GM19023 (cell line): ENCODE measurements around the gene DNAH8.
"Not testable (repeated sequence)": the region's sequence is repeated elsewhere in the genome, so short reads cannot be mapped to it uniquely, and the experiment has no call there.

ENCODE experiments used
- ATAC-seq: cut with Tn5 transposase; IDR thresholded peaks from one replicate; pipeline ENCODE4 v1.9.1; 2021; ENCODE audit warnings: mild to moderate bottlenecking, moderate library complexity; ENCODE audit not compliant: unreplicated experiment

DNAH8 gene

GRCh38 chr6:38827024-38827423 lies 111.9 kb downstream of the DNAH8 start:
- no peak for ATAC-seq

GRCh38 chr6:38831865-38832264 lies 116.8 kb downstream of the DNAH8 start:
- no peak for ATAC-seq

- ATAC-seq: no peak
Observed at GRCh38 chr6:38833320-38833719, 118.2 kb downstream of the DNAH8 start.

- no peak for ATAC-seq
Observed at GRCh38 chr6:38836585-38836984, 121.5 kb downstream of the DNAH8 start.

GRCh38 chr6:38837101-38837500 lies 122.0 kb downstream of the DNAH8 start:
- no peak for ATAC-seq

- ATAC-seq: no peak
Observed at GRCh38 chr6:38843798-38844197, 128.7 kb downstream of the DNAH8 start.

- ATAC-seq: no peak
Observed at GRCh38 chr6:38845931-38846330, 130.8 kb downstream of the DNAH8 start.

- ATAC-seq: no peak
Observed at GRCh38 chr6:38846361-38846760, 131.2 kb downstream of the DNAH8 start.

- no peak for ATAC-seq
Observed at GRCh38 chr6:38846844-38847243, 131.7 kb downstream of the DNAH8 start.

GRCh38 chr6:38847497-38847896 lies 132.4 kb downstream of the DNAH8 start:
- ATAC-seq: no peak

GRCh38 chr6:38848760-38849159 lies 133.6 kb downstream of the DNAH8 start:
- ATAC-seq: no peak

GRCh38 chr6:38852215-38852614 lies 137.1 kb downstream of the DNAH8 start:
- no peak for ATAC-seq

GRCh38 chr6:38853236-38853635 lies 138.1 kb downstream of the DNAH8 start:
- ATAC-seq: no peak

GRCh38 chr6:38856492-38856891 lies 141.4 kb downstream of the DNAH8 start:
- ATAC-seq: no peak

- ATAC-seq: no peak
Observed at GRCh38 chr6:38857815-38858214, 142.7 kb downstream of the DNAH8 start.

GRCh38 chr6:38860041-38860440 lies 144.9 kb downstream of the DNAH8 start:
- no peak for ATAC-seq

GRCh38 chr6:38861926-38862401 lies 146.9 kb downstream of the DNAH8 start:
- ATAC-seq: no peak

- ATAC-seq: no peak
Observed at GRCh38 chr6:38865521-38866174, 150.5 kb downstream of the DNAH8 start.

GRCh38 chr6:38867726-38868125 lies 152.6 kb downstream of the DNAH8 start:
- ATAC-seq: no peak

GRCh38 chr6:38871741-38872568 lies 156.8 kb downstream of the DNAH8 start:
- no peak for ATAC-seq

GRCh38 chr6:38873001-38873400 lies 157.9 kb downstream of the DNAH8 start:
- no peak for ATAC-seq

GRCh38 chr6:38873816-38874215 lies 158.7 kb downstream of the DNAH8 start:
- ATAC-seq: not testable (repeated sequence)
